Hepatocyte (in vitro differentiated cells): Measurements from ENCODE around the gene CALHM1. TPM values are rescaled to one million over a fixed set of nuclear protein-coding genes. Genes with fewer than 3 reads are reported as not detected.

Source experiments
- DNase-seq: peaks from one replicate; pipeline ENCODE4 v3.0.0-alpha.2; 2016; ENCODE audit warnings: low spot score
- H2AFZ ChIP-seq: fragments of 200-600 bp; sonication (generic); 2 replicates; pipeline ENCODE4 v1.6.0; 2016; ENCODE audit warnings: antibody characterized with exemption, mild to moderate bottlenecking
- H3K27ac ChIP-seq: fragments of 200-600 bp; sonication (generic); 2 replicates; pipeline ENCODE4 v1.5.1; 2016; ENCODE audit warnings: mild to moderate bottlenecking
- H3K27me3 ChIP-seq: fragments of 200-600 bp; sonication (generic); 2 replicates; pipeline ENCODE4 v1.6.1; 2016
- H3K36me3 ChIP-seq: fragments of 200-600 bp; sonication (generic); replicated peaks from 2 replicates; pipeline ENCODE4 v1.5.1; 2016; ENCODE audit warnings: low read depth; ENCODE audit not compliant: insufficient read depth
- H3K4me1 ChIP-seq: fragments of 200-600 bp; sonication (generic); 2 replicates; pipeline ENCODE4 v1.5.1; 2016; ENCODE audit warnings: mild to moderate bottlenecking, moderate library complexity; ENCODE audit not compliant: insufficient read depth
- H3K4me2 ChIP-seq: fragments of 200-600 bp; sonication (generic); 2 replicates; pipeline ENCODE4 v1.6.0; 2016
- H3K4me3 ChIP-seq: fragments of 200-600 bp; sonication (generic); 2 replicates; pipeline ENCODE4 v1.5.1; 2016; ENCODE audit warnings: mild to moderate bottlenecking
- H3K79me2 ChIP-seq: fragments of 200-600 bp; sonication (generic); 2 replicates; pipeline ENCODE4 v1.6.0; 2017; ENCODE audit warnings: mild to moderate bottlenecking
- H3K9me2 ChIP-seq: fragments of 200-600 bp; sonication (generic); replicated peaks from 2 replicates; pipeline ENCODE4 v1.6.0; 2017; ENCODE audit warnings: mild to moderate bottlenecking; ENCODE audit not compliant: insufficient read depth
- H3K9me3 ChIP-seq: fragments of 200-600 bp; sonication (generic); 2 replicates; pipeline ENCODE4 v1.5.1; 2016; ENCODE audit warnings: low read depth, mild to moderate bottlenecking
- H4K20me1 ChIP-seq: fragments of 200-600 bp; sonication (generic); 2 replicates; pipeline ENCODE4 v1.6.0; 2016; ENCODE audit warnings: mild to moderate bottlenecking; ENCODE audit not compliant: insufficient read depth, poor library complexity, severe bottlenecking
- EZH2 ChIP-seq: fragments of 200-600 bp; sonication (generic); IDR thresholded peaks from 2 replicates; pipeline ENCODE4 v1.6.1; 2016; ENCODE audit warnings: antibody characterized with exemption, mild to moderate bottlenecking, borderline replicate concordance
- EZH2phosphoT487 ChIP-seq: fragments of 200-600 bp; sonication (generic); IDR thresholded peaks from one replicate; pipeline ENCODE4 v1.6.1; 2018; ENCODE audit warnings: antibody characterized with exemption, mild to moderate bottlenecking, low read depth, moderate library complexity; ENCODE audit not compliant: unreplicated experiment, severe bottlenecking
- WGBS: methylation state at CpG from one replicate; pipeline ENCODE4 v1.1.6; 2016; ENCODE audit warnings: low lambda C conversion rate; ENCODE audit errors: missing lambda C conversion rate; 5-methylcytosine and 5-hydroxymethylcytosine counted together
- polyA plus RNA-seq: library from polyadenylated mRNA; unstranded; fragments of >200 nt; fragmentation: Nextera tagmentation; extraction: Ambion mirVana; gene quantifications from 2 replicates; pipeline ENCODE4 v1.2.1, GENCODE V29; 2016
- total RNA-seq: library from RNA; depleted of rRNA; stranded (reverse); fragments of >200 nt; gene quantifications from 2 replicates; pipeline ENCODE4 v1.2.3, GENCODE V29; 2014
- TF ChIP-seq, protein P1 (sequence below): fragments of 200-600 bp; sonication (generic); IDR thresholded peaks from 2 replicates; pipeline ENCODE4 v1.5.1; 2016; ENCODE audit warnings: antibody characterized with exemption, mild to moderate bottlenecking; ENCODE audit not compliant: poor library complexity

CALHM1 gene
- total and polyA plus RNA-seq, 2 experiments from 2014 or later = 0.11 TPM; not detected in 1

DNA sequence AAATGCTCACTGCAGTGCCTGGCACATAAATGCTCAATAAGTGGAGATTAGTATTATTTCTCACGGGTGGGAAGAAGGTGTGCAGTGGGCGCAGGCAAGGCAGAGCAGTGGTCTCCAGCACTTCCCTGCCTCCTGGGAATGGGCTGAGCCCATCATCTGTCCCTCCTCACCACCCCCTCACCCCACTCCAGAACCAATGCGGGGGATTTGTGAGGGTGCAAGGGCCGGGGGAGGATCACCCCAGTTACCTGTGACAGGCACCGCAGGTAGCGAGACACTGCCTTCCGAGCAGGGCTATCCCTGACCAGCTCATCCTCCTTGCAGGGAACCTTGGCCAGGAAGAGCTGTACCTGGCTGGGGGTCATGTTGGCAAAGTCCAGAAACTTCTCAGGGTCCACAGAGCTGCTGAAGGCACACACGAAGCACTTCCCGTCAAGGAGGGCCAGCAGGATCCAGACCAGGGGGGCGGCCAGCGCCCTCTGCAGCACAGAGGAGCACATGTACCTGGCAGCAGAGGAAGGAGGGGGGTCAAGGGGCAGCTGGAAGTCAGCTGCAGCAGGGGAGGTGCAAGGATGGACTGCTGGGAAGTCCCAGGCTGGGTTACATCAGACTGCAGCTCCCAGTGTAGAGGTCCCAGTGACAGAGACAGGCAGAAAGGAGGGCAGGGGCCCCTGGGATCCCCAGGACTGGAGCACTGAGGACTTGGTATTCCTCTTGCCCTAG is 17.5 kb upstream of the CALHM1 start:
- no peak overlapping the region for H3K27ac ChIP-seq
- no peak overlapping the region for H2AFZ ChIP-seq
- TF ChIP-seq EZH2 = no peak
- TF ChIP-seq, protein P1, sequence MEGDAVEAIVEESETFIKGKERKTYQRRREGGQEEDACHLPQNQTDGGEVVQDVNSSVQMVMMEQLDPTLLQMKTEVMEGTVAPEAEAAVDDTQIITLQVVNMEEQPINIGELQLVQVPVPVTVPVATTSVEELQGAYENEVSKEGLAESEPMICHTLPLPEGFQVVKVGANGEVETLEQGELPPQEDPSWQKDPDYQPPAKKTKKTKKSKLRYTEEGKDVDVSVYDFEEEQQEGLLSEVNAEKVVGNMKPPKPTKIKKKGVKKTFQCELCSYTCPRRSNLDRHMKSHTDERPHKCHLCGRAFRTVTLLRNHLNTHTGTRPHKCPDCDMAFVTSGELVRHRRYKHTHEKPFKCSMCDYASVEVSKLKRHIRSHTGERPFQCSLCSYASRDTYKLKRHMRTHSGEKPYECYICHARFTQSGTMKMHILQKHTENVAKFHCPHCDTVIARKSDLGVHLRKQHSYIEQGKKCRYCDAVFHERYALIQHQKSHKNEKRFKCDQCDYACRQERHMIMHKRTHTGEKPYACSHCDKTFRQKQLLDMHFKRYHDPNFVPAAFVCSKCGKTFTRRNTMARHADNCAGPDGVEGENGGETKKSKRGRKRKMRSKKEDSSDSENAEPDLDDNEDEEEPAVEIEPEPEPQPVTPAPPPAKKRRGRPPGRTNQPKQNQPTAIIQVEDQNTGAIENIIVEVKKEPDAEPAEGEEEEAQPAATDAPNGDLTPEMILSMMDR = no peak
- no peak for TF ChIP-seq EZH2phosphoT487
- H3K79me2 ChIP-seq = no peaks in the 10 kb centered on the region
- H3K4me3 ChIP-seq = no peak overlapping the region
- DNase-seq = no peak
- no peaks in the 10 kb centered on the region for H3K27me3 ChIP-seq
- H3K36me3 ChIP-seq = no peaks in the 10 kb centered on the region
- H3K9me2 ChIP-seq = no peaks in the 10 kb centered on the region
- no peaks in the 10 kb centered on the region for H4K20me1 ChIP-seq
- no peaks in the 10 kb centered on the region for H3K4me1 ChIP-seq
- no peak overlapping the region for H3K4me2 ChIP-seq
- 64% methylated on average over 11 of the region's 11 CpGs for WGBS
- no peaks in the 10 kb centered on the region for H3K9me3 ChIP-seq

- no peaks in the 10 kb centered on the region for H4K20me1 ChIP-seq
- no peaks in the 10 kb centered on the region for H3K27me3 ChIP-seq
- no peak for DNase-seq
- H2AFZ ChIP-seq = no peak overlapping the region
- no peaks in the 10 kb centered on the region for H3K9me2 ChIP-seq
- no peaks in the 10 kb centered on the region for H3K36me3 ChIP-seq
- no peaks in the 10 kb centered on the region for H3K79me2 ChIP-seq
- no peaks in the 10 kb centered on the region for H3K9me3 ChIP-seq
- no peaks in the 10 kb centered on the region for H3K4me1 ChIP-seq
- no peak overlapping the region for H3K27ac ChIP-seq
- no peak for TF ChIP-seq EZH2
- TF ChIP-seq EZH2phosphoT487 = no peak
- TF ChIP-seq, protein P1 = no peak
- H3K4me3 ChIP-seq = no peak overlapping the region
- 70% methylated on average over 4 of the region's 4 CpGs for WGBS
- no peak overlapping the region for H3K4me2 ChIP-seq
These were observed 16.7 kb upstream of the CALHM1 start for GRCh38 chr10:103475437-103475836.

- no peaks in the 10 kb centered on the region for H3K4me1 ChIP-seq
- H2AFZ ChIP-seq = no peak overlapping the region
- H3K4me2 ChIP-seq = no peak overlapping the region
- H3K27ac ChIP-seq = no peak overlapping the region
- no peak for TF ChIP-seq EZH2phosphoT487
- TF ChIP-seq, protein P1 = no peak
- TF ChIP-seq EZH2 = no peak
- no peak overlapping the region for H3K4me3 ChIP-seq
- 96% methylated on average over 3 of the region's 3 CpGs for WGBS
- no peaks in the 10 kb centered on the region for H3K9me3 ChIP-seq
- H4K20me1 ChIP-seq = no peaks in the 10 kb centered on the region
- H3K36me3 ChIP-seq = no peaks in the 10 kb centered on the region
- H3K27me3 ChIP-seq = no peaks in the 10 kb centered on the region
- DNase-seq = no peak
- H3K79me2 ChIP-seq = no peaks in the 10 kb centered on the region
- no peaks in the 10 kb centered on the region for H3K9me2 ChIP-seq
These were observed 15.4 kb upstream of the CALHM1 start for GRCh38 chr10:103474077-103474476.
